OCI-LY1 (cell line): ENCODE data around the gene COMMD1.
A peak's percentile ranks its signal among the peaks of the same experiment; 100 is the strongest.

Experiments
- H2AFZ ChIP-seq: fragments of 200-600 bp; sonication (generic), shearing (Covaris generic); 2 replicates; pipeline ENCODE4 v1.6.0; 2014; ENCODE audit warnings: antibody characterized with exemption, mild to moderate bottlenecking, low read length
- H3F3A ChIP-seq: fragments of 200-600 bp; sonication (generic), shearing (Covaris generic); 2 replicates; pipeline ENCODE4 v1.6.0; 2014; ENCODE audit warnings: mild to moderate bottlenecking, antibody characterized with exemption, low read length, moderate library complexity; ENCODE audit not compliant: insufficient read depth
- H3K27ac ChIP-seq: fragments of 200-600 bp; sonication (generic); 2 replicates; pipeline ENCODE4 v1.5.1; 2014; ENCODE audit warnings: low read length, mixed run types, mild to moderate bottlenecking, low read depth; ENCODE audit not compliant: poor library complexity, severe bottlenecking
- H3K27me3 ChIP-seq: fragments of 200-600 bp; sonication (generic); 2 replicates; pipeline ENCODE4 v1.6.0; 2014; ENCODE audit warnings: antibody characterized with exemption, mild to moderate bottlenecking, low read length, moderate library complexity; ENCODE audit not compliant: insufficient read depth
- H3K36me3 ChIP-seq: fragments of 200-600 bp; sonication (generic); 2 replicates; pipeline ENCODE4 v1.6.1; 2014; ENCODE audit warnings: mild to moderate bottlenecking, antibody characterized with exemption, low read length, moderate library complexity, mixed read lengths; ENCODE audit not compliant: insufficient read depth
- H3K4me1 ChIP-seq: fragments of 200-600 bp; sonication (generic); 2 replicates; pipeline ENCODE4 v1.5.1; 2014; ENCODE audit warnings: mild to moderate bottlenecking, low read length, moderate library complexity; ENCODE audit not compliant: insufficient read depth, severe bottlenecking
- H3K4me2 ChIP-seq: fragments of 200-600 bp; sonication (generic), shearing (Covaris generic); 2 replicates; pipeline ENCODE4 v1.6.1; 2014; ENCODE audit warnings: low read length
- H3K4me3 ChIP-seq: fragments of 200-600 bp; sonication (generic); 2 replicates; pipeline ENCODE4 v1.5.1; 2014; ENCODE audit warnings: low read length, low read depth, mild to moderate bottlenecking, mixed read lengths; ENCODE audit not compliant: poor library complexity, severe bottlenecking
- H3K79me2 ChIP-seq: fragments of 200-600 bp; shearing (Covaris generic); 2 replicates; pipeline ENCODE4 v1.6.1; 2016; ENCODE audit warnings: mixed run types, low read length, mixed read lengths; ENCODE audit not compliant: insufficient read depth
- H3K9ac ChIP-seq: fragments of 200-600 bp; sonication (generic), shearing (Covaris generic); 2 replicates; pipeline ENCODE4 v1.6.1; 2014; ENCODE audit warnings: mild to moderate bottlenecking, low read length, mixed read lengths
- H3K9me2 ChIP-seq: fragments of 200-600 bp; sonication (generic), shearing (Covaris generic); 2 replicates; pipeline ENCODE4 v1.6.1; 2014; ENCODE audit warnings: low read depth, mild to moderate bottlenecking, low read length, mixed read lengths
- H3K9me3 ChIP-seq: fragments of 200-600 bp; shearing (Covaris generic); 2 replicates; pipeline ENCODE4 v1.6.1; 2014; ENCODE audit warnings: low read length, mixed read lengths
- H4K20me1 ChIP-seq: fragments of 200-600 bp; sonication (generic), shearing (Covaris generic); 2 replicates; pipeline ENCODE4 v1.6.0; 2016; ENCODE audit warnings: mild to moderate bottlenecking, low read length; ENCODE audit not compliant: insufficient read depth
- EZH2 ChIP-seq: fragments of 200-600 bp; sonication (generic), shearing (Covaris generic); IDR thresholded peaks from 2 replicates; pipeline ENCODE4 v1.8.0; 2017; ENCODE audit warnings: borderline replicate concordance, mixed run types, mild to moderate bottlenecking, antibody characterized with exemption, low read length, moderate library complexity, mixed read lengths
- TF ChIP-seq, protein P1 (sequence below): fragments of 200-600 bp; sonication (generic), shearing (Covaris generic); IDR thresholded peaks from 2 replicates; pipeline ENCODE4 v1.5.1; 2017; ENCODE audit warnings: mild to moderate bottlenecking, antibody characterized with exemption, low read length, moderate library complexity, mixed read lengths

COMMD1 gene

GRCh38 chr2:62046141-62046540, 140.7 kb downstream of the COMMD1 start:
- Histone ChIP-seq H3K4me3 (no peak overlapping the region), H3K36me3 (no peaks in the 10 kb centered on the region; the same call in 1 of the 2 replicates), H4K20me1 (no peaks in the 10 kb centered on the region), H3K27me3 (no peaks in the 10 kb centered on the region), H3K9ac (no peak overlapping the region), H3K79me2 (no peaks in the 10 kb centered on the region), H2AFZ (no peak overlapping the region), H3K9me2 (no peaks in the 10 kb centered on the region), H3K4me2 (no peak overlapping the region), H3K9me3 (peaks cover 11% of the 10 kb centered on the region), H3K4me1 (peaks cover 35% of the 10 kb centered on the region), H3F3A (0 out of 2 replicates have a peak, but pooled peaks cover 3% of the 10 kb centered on the region), H3K27ac (peak overlapping the region; percentile 23)
- TF ChIP-seq, protein P1, sequence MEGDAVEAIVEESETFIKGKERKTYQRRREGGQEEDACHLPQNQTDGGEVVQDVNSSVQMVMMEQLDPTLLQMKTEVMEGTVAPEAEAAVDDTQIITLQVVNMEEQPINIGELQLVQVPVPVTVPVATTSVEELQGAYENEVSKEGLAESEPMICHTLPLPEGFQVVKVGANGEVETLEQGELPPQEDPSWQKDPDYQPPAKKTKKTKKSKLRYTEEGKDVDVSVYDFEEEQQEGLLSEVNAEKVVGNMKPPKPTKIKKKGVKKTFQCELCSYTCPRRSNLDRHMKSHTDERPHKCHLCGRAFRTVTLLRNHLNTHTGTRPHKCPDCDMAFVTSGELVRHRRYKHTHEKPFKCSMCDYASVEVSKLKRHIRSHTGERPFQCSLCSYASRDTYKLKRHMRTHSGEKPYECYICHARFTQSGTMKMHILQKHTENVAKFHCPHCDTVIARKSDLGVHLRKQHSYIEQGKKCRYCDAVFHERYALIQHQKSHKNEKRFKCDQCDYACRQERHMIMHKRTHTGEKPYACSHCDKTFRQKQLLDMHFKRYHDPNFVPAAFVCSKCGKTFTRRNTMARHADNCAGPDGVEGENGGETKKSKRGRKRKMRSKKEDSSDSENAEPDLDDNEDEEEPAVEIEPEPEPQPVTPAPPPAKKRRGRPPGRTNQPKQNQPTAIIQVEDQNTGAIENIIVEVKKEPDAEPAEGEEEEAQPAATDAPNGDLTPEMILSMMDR, result no peak

- H3K9ac ChIP-seq, result no peak overlapping the region
- no peak overlapping the region for H3K4me2 ChIP-seq
- no peak overlapping the region for H2AFZ ChIP-seq
- H3K4me1 ChIP-seq, result peaks cover 55% of the 10 kb centered on the region
- H3F3A ChIP-seq, result 0 out of 2 replicates have a peak, but pooled peaks cover 3% of the 10 kb centered on the region
- no peaks in the 10 kb centered on the region for H3K9me2 ChIP-seq
- no peaks in the 10 kb centered on the region for H3K79me2 ChIP-seq
- H3K4me3 ChIP-seq, result no peak overlapping the region
- H3K27me3 ChIP-seq, result no peaks in the 10 kb centered on the region
- H3K9me3 ChIP-seq, result no peaks in the 10 kb centered on the region
- no peaks in the 10 kb centered on the region for H3K36me3 ChIP-seq
- TF ChIP-seq, protein P1, result no peak
- no peak for TF ChIP-seq EZH2
- H3K27ac ChIP-seq, result no peak overlapping the region
- H4K20me1 ChIP-seq, result no peaks in the 10 kb centered on the region
These were observed 145.1 kb downstream of the COMMD1 start for GRCh38 chr2:62050456-62051045.

- Histone ChIP-seq H3K4me1 (peaks cover 36% of the 10 kb centered on the region), H3K36me3 (no peaks in the 10 kb centered on the region), H3K4me2 (no peak overlapping the region), H3K9ac (no peak overlapping the region), H3K27ac (no peak overlapping the region), H3F3A (no peaks in the 10 kb centered on the region), H3K27me3 (no peaks in the 10 kb centered on the region), H3K9me2 (no peaks in the 10 kb centered on the region), H2AFZ (no peak overlapping the region), H3K9me3 (no peaks in the 10 kb centered on the region), H3K4me3 (no peak overlapping the region), H3K79me2 (no peaks in the 10 kb centered on the region), H4K20me1 (no peaks in the 10 kb centered on the region)
- TF ChIP-seq EZH2, result no peak
- TF ChIP-seq, protein P1, result no peak
These were observed 148.7 kb downstream of the COMMD1 start for GRCh38 chr2:62054029-62054791.
